CD4-positive, alpha-beta T cell treated with Interleukin-4 for 1 hour (primary cell): ENCODE measurements around the gene RCE1.

Experiments
- DNase-seq, 2 donors: peaks; one replicate each; pipeline ENCODE4 v3.0.0-alpha.2; 2020 to 2022

Gene RCE1

GRCh38 chr11:66870616-66871520 is 27.6 kb downstream of the RCE1 start:
- DNase-seq = no peak

- DNase-seq = no peak
Measured at GRCh38 chr11:66871521-66871901, 28.3 kb downstream of the RCE1 start.

- DNase-seq = no peak
Measured at GRCh38 chr11:66874232-66874631, 31.0 kb downstream of the RCE1 start.

GRCh38 chr11:66875378-66875777 is 32.1 kb downstream of the RCE1 start:
- DNase-seq = no peak

GRCh38 chr11:66877588-66878385 is 34.5 kb downstream of the RCE1 start:
- DNase-seq = no peak

GRCh38 chr11:66878474-66878873 is 35.2 kb downstream of the RCE1 start:
- DNase-seq = no peak

GRCh38 chr11:66879000-66879399 is 35.8 kb downstream of the RCE1 start:
- DNase-seq = no peak

- DNase-seq = no peak
Measured at GRCh38 chr11:66879583-66879982, 36.3 kb downstream of the RCE1 start.

GRCh38 chr11:66879999-66880398 is 36.8 kb downstream of the RCE1 start:
- no peak for DNase-seq

- no peak for DNase-seq
Measured at GRCh38 chr11:66880496-66881450, 37.5 kb downstream of the RCE1 start.

GRCh38 chr11:66881451-66881835 is 38.2 kb downstream of the RCE1 start:
- no peak for DNase-seq

GRCh38 chr11:66881927-66882452 is 38.7 kb downstream of the RCE1 start:
- no peak for DNase-seq

GRCh38 chr11:66882561-66883015 is 39.3 kb downstream of the RCE1 start:
- no peak for DNase-seq

- peak; percentile 50 to 53 for DNase-seq
Measured at GRCh38 chr11:66883016-66883965, 40.0 kb downstream of the RCE1 start.

- DNase-seq = no peak
Measured at GRCh38 chr11:66884443-66884842, 41.2 kb downstream of the RCE1 start.

- no peak for DNase-seq
Measured at GRCh38 chr11:66885469-66885868, 42.2 kb downstream of the RCE1 start.

GRCh38 chr11:66885950-66886440 is 42.8 kb downstream of the RCE1 start:
- DNase-seq = no peak

- no peak for DNase-seq
Measured at GRCh38 chr11:66886671-66887221, 43.5 kb downstream of the RCE1 start.

GRCh38 chr11:66887526-66887925 is 44.3 kb downstream of the RCE1 start:
- no peak for DNase-seq

- DNase-seq = no peak
Measured at GRCh38 chr11:66888282-66888681, 45.0 kb downstream of the RCE1 start.

GRCh38 chr11:66889960-66890359 is 46.7 kb downstream of the RCE1 start:
- DNase-seq = no peak
